ENCODE measurements around the gene RBL2. TPM values are rescaled to one million over a fixed set of nuclear protein-coding genes. Genes with fewer than 3 reads are reported as not detected.

Gene RBL2
- polyA plus RNA-seq, 1 experiment, result 44.6 TPM

DNA sequence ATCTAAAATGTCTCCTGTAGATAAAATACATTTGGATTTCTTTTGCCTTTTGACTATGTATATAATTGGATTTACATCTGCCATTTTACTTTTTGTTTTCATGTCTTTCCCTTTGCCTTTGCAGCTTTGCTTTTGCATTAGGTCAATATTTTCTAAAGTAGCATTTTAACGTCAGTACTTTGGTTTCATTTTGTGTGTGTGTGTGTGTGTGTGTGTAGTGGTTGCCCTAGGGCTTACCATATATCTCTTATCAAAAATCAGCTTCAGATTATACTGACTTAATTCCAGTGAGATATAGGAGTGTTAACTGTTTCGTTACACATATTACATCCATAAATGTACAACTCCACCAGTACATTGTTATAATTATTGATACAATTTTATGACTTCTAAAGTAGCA, 42.6 kb downstream of the RBL2 start:
- no peak overlapping the region for H3K4me3 ChIP-seq (ENCODE audit: low read depth, low read length)
- TF ChIP-seq, protein P1, sequence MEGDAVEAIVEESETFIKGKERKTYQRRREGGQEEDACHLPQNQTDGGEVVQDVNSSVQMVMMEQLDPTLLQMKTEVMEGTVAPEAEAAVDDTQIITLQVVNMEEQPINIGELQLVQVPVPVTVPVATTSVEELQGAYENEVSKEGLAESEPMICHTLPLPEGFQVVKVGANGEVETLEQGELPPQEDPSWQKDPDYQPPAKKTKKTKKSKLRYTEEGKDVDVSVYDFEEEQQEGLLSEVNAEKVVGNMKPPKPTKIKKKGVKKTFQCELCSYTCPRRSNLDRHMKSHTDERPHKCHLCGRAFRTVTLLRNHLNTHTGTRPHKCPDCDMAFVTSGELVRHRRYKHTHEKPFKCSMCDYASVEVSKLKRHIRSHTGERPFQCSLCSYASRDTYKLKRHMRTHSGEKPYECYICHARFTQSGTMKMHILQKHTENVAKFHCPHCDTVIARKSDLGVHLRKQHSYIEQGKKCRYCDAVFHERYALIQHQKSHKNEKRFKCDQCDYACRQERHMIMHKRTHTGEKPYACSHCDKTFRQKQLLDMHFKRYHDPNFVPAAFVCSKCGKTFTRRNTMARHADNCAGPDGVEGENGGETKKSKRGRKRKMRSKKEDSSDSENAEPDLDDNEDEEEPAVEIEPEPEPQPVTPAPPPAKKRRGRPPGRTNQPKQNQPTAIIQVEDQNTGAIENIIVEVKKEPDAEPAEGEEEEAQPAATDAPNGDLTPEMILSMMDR (IDR thresholded peaks at IDR 0.05; ENCODE audit: low read depth, low read length), result no peak
- H3K27ac ChIP-seq (ENCODE audit: low read depth, low read length), result no peak overlapping the region
- ChIA-PET CTCF (no interaction called here), POLR2A (no interaction called here)
- no peaks in the 10 kb centered on the region for H3K9me3 ChIP-seq (ENCODE audit: control insufficient read depth, insufficient read depth, low read length)
- no peak for DNase-seq (ENCODE audit: low read depth, low spot score)
- H3K27me3 ChIP-seq (ENCODE audit: control insufficient read depth, insufficient read depth, low read length), result no peaks in the 10 kb centered on the region

- TF ChIP-seq, protein P1 (IDR thresholded peaks at IDR 0.05; ENCODE audit: low read depth, low read length), result no peak
- POLR2A ChIA-PET, result no interaction called here
- CTCF ChIA-PET, result no interaction called here
- no peak overlapping the region for H3K4me3 ChIP-seq (ENCODE audit: low read depth, low read length)
- DNase-seq (ENCODE audit: low read depth, low spot score), result no peak
- no peaks in the 10 kb centered on the region for H3K9me3 ChIP-seq (ENCODE audit: control insufficient read depth, insufficient read depth, low read length)
- H3K27me3 ChIP-seq (ENCODE audit: control insufficient read depth, insufficient read depth, low read length), result no peaks in the 10 kb centered on the region
- H3K27ac ChIP-seq (ENCODE audit: low read depth, low read length), result no peak overlapping the region
Observed at GRCh38 chr16:53478965-53479364, 44.7 kb downstream of the RBL2 start.

- no peaks in the 10 kb centered on the region for H3K9me3 ChIP-seq (ENCODE audit: control insufficient read depth, insufficient read depth, low read length)
- DNase-seq (ENCODE audit: low read depth, low spot score), result no peak
- POLR2A ChIA-PET, result no interaction called here
- TF ChIP-seq, protein P1 (IDR thresholded peaks at IDR 0.05; ENCODE audit: low read depth, low read length), result no peak
- H3K4me3 ChIP-seq (ENCODE audit: low read depth, low read length), result no peak overlapping the region
- H3K27me3 ChIP-seq (ENCODE audit: control insufficient read depth, insufficient read depth, low read length), result no peaks in the 10 kb centered on the region
- CTCF ChIA-PET, result interaction anchor here (1.0 kb wide), 1 partner anchor 30 kb away, joined by 3 read pairs; no protein-coding TSS in a partner anchor
- no peak overlapping the region for H3K27ac ChIP-seq (ENCODE audit: low read depth, low read length)
Observed at GRCh38 chr16:53480394-53480793, 46.1 kb downstream of the RBL2 start.

DNA sequence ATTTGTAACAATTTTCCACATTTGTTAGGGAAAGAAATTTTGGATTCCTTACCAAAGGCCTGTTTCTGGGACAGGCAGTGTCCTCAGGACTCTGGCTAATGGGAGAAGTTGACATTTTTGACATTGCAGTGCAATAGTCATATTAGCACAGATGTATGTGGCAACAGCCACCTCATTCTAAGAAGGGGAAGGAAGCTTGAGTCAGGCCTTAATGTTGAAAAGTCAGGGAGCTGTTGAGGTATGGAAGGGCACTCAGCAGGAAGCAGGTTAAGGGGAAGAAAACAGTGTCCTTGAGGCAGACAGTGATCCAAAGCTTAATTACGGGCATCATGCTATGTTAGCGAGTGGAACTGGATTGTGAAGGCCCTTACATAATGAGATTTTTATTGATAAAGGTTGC, 47.9 kb downstream of the RBL2 start:
- no peak overlapping the region for H3K27ac ChIP-seq (ENCODE audit: low read depth, low read length)
- H3K4me3 ChIP-seq (ENCODE audit: low read depth, low read length), result no peak overlapping the region
- H3K9me3 ChIP-seq (ENCODE audit: control insufficient read depth, insufficient read depth, low read length), result no peaks in the 10 kb centered on the region
- H3K27me3 ChIP-seq (ENCODE audit: control insufficient read depth, insufficient read depth, low read length), result no peaks in the 10 kb centered on the region
- TF ChIP-seq, protein P1 (IDR thresholded peaks at IDR 0.05; ENCODE audit: low read depth, low read length), result no peak
- ChIA-PET CTCF (no interaction called here), POLR2A (no interaction called here)
- no peak for DNase-seq (ENCODE audit: low read depth, low spot score)

- TF ChIP-seq, protein P1 (IDR thresholded peaks at IDR 0.05; ENCODE audit: low read depth, low read length), result no peak
- ChIA-PET CTCF (no interaction called here), POLR2A (no interaction called here)
- no peak for DNase-seq (ENCODE audit: low read depth, low spot score)
- no peaks in the 10 kb centered on the region for H3K27me3 ChIP-seq (ENCODE audit: control insufficient read depth, insufficient read depth, low read length)
- H3K27ac ChIP-seq (ENCODE audit: low read depth, low read length), result no peak overlapping the region
- H3K9me3 ChIP-seq (ENCODE audit: control insufficient read depth, insufficient read depth, low read length), result no peaks in the 10 kb centered on the region
- no peak overlapping the region for H3K4me3 ChIP-seq (ENCODE audit: low read depth, low read length)
Observed at GRCh38 chr16:53484542-53484941, 50.3 kb downstream of the RBL2 start.
